Stomach (tissue), 4 donors: ENCODE results near the gene PTPRD.

ENCODE experiments used
- CTCF ChIP-seq, 7 experiments: fragments of 450-650 bp in 4 of 7; fragments of 200-600 bp in 3 of 7; sonication (generic) in 3 of 7; IDR thresholded peaks; one replicate each; pipeline ENCODE4 v1.5.1; 2016 to 2019; ENCODE audit warnings: antibody characterized with exemption in 7 of 7, control low read depth in 2 of 7, mild to moderate bottlenecking in 1 of 7
- EP300 ChIP-seq: sonication (generic); formaldehyde crosslinking; IDR thresholded peaks from one replicate; pipeline ENCODE4 v1.6.1; 2017; ENCODE audit warnings: antibody characterized with exemption
- POLR2AphosphoS5 ChIP-seq, 3 donors: sonication (generic); formaldehyde crosslinking; IDR thresholded peaks; one replicate each; pipeline ENCODE4 v1.6.1; 2016; ENCODE audit warnings: antibody characterized with exemption in 3 of 3

- TF ChIP-seq EP300 (no peak), CTCF (IDR thresholded peaks at IDR 0.05) (no peak), POLR2AphosphoS5 (IDR thresholded peaks at IDR 0.05) (no peak)
These were observed 2165.2 kb downstream of the PTPRD start for GRCh38 chr9:8447601-8448000.
